ENCODE measurements around the gene CDKN2A. TPM values are rescaled to one million over a fixed set of nuclear protein-coding genes. Genes with fewer than 3 reads are reported as not detected.

The CDKN2A gene
- total and polyA plus RNA-seq, 2 donors (not counting 3 experiments of a cell fraction or from before 2014, with no cell fraction given): 8.5 to 10.7 TPM

- dilution Hi-C loops (cut with MboI; ENCODE audit: extremely low pct_ligation_motif_present, low sequenced_read_pairs): no loop called here
- Histone ChIP-seq H3K27me3 (ENCODE audit: control insufficient read depth in 2 of 2, insufficient read depth in 2 of 2, low read length in 2 of 2) (peaks cover 52 to 79% of the 10 kb centered on the region in 2 experiments), H3K4me1 (ENCODE audit: control insufficient read depth, extremely low read depth, insufficient read depth, low read length) (peaks cover 28% of the 10 kb centered on the region), H3K4me2 (ENCODE audit: insufficient read depth, low read length) (peak overlapping the region; percentile 94), H3K9me1 (replicated peaks; ENCODE audit: control insufficient read depth, extremely low read depth, insufficient read depth, low read length) (no peaks in the 10 kb centered on the region), H3K79me2 (ENCODE audit: control insufficient read depth, insufficient read depth, low read length) (no peaks in the 10 kb centered on the region), H3K9me3 (replicated peaks; ENCODE audit: control insufficient read depth, insufficient read depth, low read length) (no peaks in the 10 kb centered on the region), H2AFZ (ENCODE audit: low read depth, low read length) (peak overlapping the region; percentile 96), H4K20me1 (replicated peaks; ENCODE audit: control insufficient read depth, extremely low read depth, insufficient read depth, low read length) (peaks cover 2% of the 10 kb centered on the region), H3K9ac (replicated peaks; ENCODE audit: extremely low read depth, insufficient read depth, low read length) (peak overlapping the region; percentile 46), H3K27ac (ENCODE audit: insufficient read depth, low read depth, low read length) (no peak overlapping the region), H3K36me3 (ENCODE audit: control insufficient read depth in 2 of 2, extremely low read depth in 1 of 2, insufficient read depth in 2 of 2, low read length in 2 of 2) (no peaks in the 10 kb centered on the region), H3K4me3 (replicated peaks in 1 of 3; ENCODE audit: insufficient read depth in 1 of 3, low read depth in 1 of 3, low read length in 3 of 3) (peak overlapping the region; percentile 34 to 46 (median 40))
- peak; percentile 27 for DNase-seq (ENCODE audit: low read depth, low spot score)
- ChIA-PET POLR2A (no interaction called here), CTCF (interaction anchor here (0.7 to 1.5 kb wide), 2 partner anchors 43 to 147 kb away, joined by 4 read pairs; no protein-coding TSS in a partner anchor)
- TF ChIP-seq MAX (IDR thresholded peaks at IDR 0.05; ENCODE audit: insufficient read depth, insufficient read length) (no peak), MYC (IDR thresholded peaks at IDR 0.05; ENCODE audit: low read depth, low read length) (no peak), FOS (IDR thresholded peaks at IDR 0.05; ENCODE audit: borderline replicate concordance, insufficient read depth, low read length) (no peak), POLR2A (IDR thresholded peaks at IDR 0.05; ENCODE audit: low read depth, low read length) (no peak), GATA2 (IDR thresholded peaks at IDR 0.05; ENCODE audit: insufficient read depth, insufficient read length, low read depth, low read length) (no peak), JUN (IDR thresholded peaks at IDR 0.05; ENCODE audit: borderline replicate concordance, insufficient read depth, insufficient read length, low read depth) (no peak), POLR2AphosphoS5 (IDR thresholded peaks at IDR 0.05; ENCODE audit: insufficient read depth, low read depth, low read length) (no peak), EZH2 (IDR thresholded peaks at IDR 0.05; ENCODE audit: borderline replicate concordance, low read depth, low read length, severe bottlenecking) (no peak), CTCF (IDR thresholded peaks at IDR 0.05; ENCODE audit: extremely low read depth in 1 of 2, insufficient read depth in 1 of 2, low read depth in 1 of 2, low read length in 2 of 2) (no peak)
- BruUV-seq (replicated peaks): no TSS peak
- intact Hi-C loops (cut with micrococcal nuclease): loop anchor here (1.0 to 2.0 kb wide), 7 partner anchors 46 to 274 kb away; no protein-coding TSS in a partner anchor
- no peak for FAIRE-seq
Observed at GRCh38 chr9:21964925-21965385, 29.2 kb downstream of the CDKN2A start.

Data from endothelial cell of umbilical vein (primary cell).